ENCODE data around the gene RGS19. TPM values are rescaled to one million over a fixed set of nuclear protein-coding genes. Genes with fewer than 3 reads are reported as not detected.
A peak's percentile ranks its signal among the peaks of the same experiment; 100 is the strongest.

Gene RGS19
- total and polyA plus RNA-seq, 3 donors from 2014 or later: 4.4 to 10.4 (median 7.3) TPM

DNA sequence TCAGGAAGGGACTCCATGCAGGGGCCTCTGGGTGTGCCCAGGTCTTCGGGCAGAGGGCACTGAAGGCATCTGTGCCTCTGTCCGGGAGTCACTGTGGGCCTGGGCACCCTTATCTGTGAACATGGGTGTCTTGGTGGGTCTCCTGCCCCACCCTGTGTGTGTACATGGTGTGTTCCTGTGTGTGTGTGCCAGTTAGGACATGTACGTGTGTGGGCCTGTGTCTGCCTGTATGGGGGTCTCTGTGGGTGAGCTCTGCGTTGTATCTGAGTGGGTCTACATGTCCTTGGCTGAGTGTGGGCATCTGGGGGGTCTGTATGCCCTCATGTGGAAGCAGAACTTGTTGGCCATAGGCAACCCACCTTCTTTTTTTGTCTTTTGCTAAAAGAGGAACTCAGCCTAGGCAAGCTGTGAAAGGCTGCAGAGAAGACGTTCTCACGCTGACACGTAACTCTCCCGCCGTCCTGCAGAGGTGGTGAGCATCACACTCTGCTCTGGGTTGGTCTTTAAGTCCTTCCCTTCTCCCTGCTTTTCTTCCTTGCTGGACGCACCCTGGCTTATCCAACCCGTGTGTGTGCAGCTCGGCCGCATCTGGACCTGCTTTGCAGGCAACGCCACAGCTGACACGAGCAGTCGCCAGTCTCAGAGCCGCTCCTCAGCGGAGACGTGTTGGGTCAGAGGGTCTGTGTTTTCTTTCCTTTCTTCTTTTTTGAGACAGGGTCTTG, 28.6 kb upstream of the RGS19 start:
- WGBS, 2 donors: 79 to 87% methylated on average over 17 to 19 of the region's 19 CpGs
- H3K9me3 ChIP-seq: no peaks in the 10 kb centered on the region
- intact Hi-C loops (cut with DNase I; ENCODE audit: low total_unique reads): no loop called here
- H3K4me1 ChIP-seq: peaks cover under 1% of the 10 kb centered on the region
- H3K4me3 ChIP-seq: no peak overlapping the region
- DNase-seq: peak; percentile 11
- no peaks in the 10 kb centered on the region for H3K27me3 ChIP-seq
- no peak overlapping the region for H3K27ac ChIP-seq
- no peaks in the 10 kb centered on the region for H3K36me3 ChIP-seq (ENCODE audit: low read depth, missing control alignments)
- TF ChIP-seq CTCF (IDR thresholded peaks at IDR 0.05): no peak
- TF ChIP-seq POLR2A (IDR thresholded peaks at IDR 0.05): no peak

- Histone ChIP-seq H3K4me1 (peaks cover 5% of the 10 kb centered on the region), H3K4me3 (no peak within 1 kb of the TSS), H3K27me3 (no peaks in the 10 kb centered on the region), H3K36me3 (ENCODE audit: low read depth, missing control alignments) (no peaks in the 10 kb centered on the region), H3K9me3 (no peaks in the 10 kb centered on the region), H3K27ac (no peak within 1 kb of the TSS)
- no peak for TF ChIP-seq POLR2A (IDR thresholded peaks at IDR 0.05)
- WGBS, 2 donors: 65 to 73% methylated on average over 10 to 22 of the region's 22 CpGs
- DNase-seq: peak; percentile 12
- intact Hi-C loops (cut with DNase I; ENCODE audit: low total_unique reads): no loop called here
Observed at GRCh38 chr20:64106981-64107735, 27.8 kb upstream of the RGS19 start, which contains the start of gene NPBWR2. NPBWR2 (minus strand) TSS chr20:64107565; CDS start chr20:64106831, 734 bp downstream.

GRCh38 chr20:64106435-64106961, 27.2 kb upstream of the RGS19 start:
- Histone ChIP-seq H3K4me1 (peaks cover 5% of the 10 kb centered on the region), H3K36me3 (ENCODE audit: low read depth, missing control alignments) (no peaks in the 10 kb centered on the region), H3K27me3 (no peaks in the 10 kb centered on the region), H3K9me3 (no peaks in the 10 kb centered on the region), H3K4me3 (no peak overlapping the region), H3K27ac (no peak overlapping the region)
- no peak for DNase-seq
- TF ChIP-seq POLR2A (IDR thresholded peaks at IDR 0.05) (no peak), CTCF (IDR thresholded peaks at IDR 0.05) (no peak)
- 82 to 90% methylated on average over 19 to 28 of the region's 28 CpGs for WGBS, 2 donors
- intact Hi-C loops (cut with DNase I; ENCODE audit: low total_unique reads): no loop called here

- WGBS, 2 donors: 91 to 92% methylated on average over 31 to 39 of the region's 39 CpGs
- no peaks in the 10 kb centered on the region for H3K27me3 ChIP-seq
- intact Hi-C loops (cut with DNase I; ENCODE audit: low total_unique reads): no loop called here
Observed at GRCh38 chr20:64105846-64106434, 26.6 kb upstream of the RGS19 start.

More at GRCh38 chr20:64105846-64106434, 26.6 kb upstream of the RGS19 start:
- Histone ChIP-seq H3K4me3 (no peak overlapping the region), H3K4me1 (peaks cover 5% of the 10 kb centered on the region), H3K36me3 (ENCODE audit: low read depth, missing control alignments) (no peaks in the 10 kb centered on the region), H3K27ac (no peak overlapping the region), H3K9me3 (no peaks in the 10 kb centered on the region)
- TF ChIP-seq CTCF (IDR thresholded peaks at IDR 0.05): no peak
- no peak for TF ChIP-seq POLR2A (IDR thresholded peaks at IDR 0.05)
- no peak for DNase-seq
